ENCODE results near the gene ADAMTS10.

ADAMTS10 gene

GRCh38 chr19:8655340-8655709, 44.8 kb upstream of the ADAMTS10 start:
- Histone ChIP-seq H3K4me3 (ENCODE audit: low read length) (peak overlapping the region; percentile 21; the same call in 1 of the 2 replicates), H3K79me2 (ENCODE audit: low read length) (no peaks in the 10 kb centered on the region), H3K9ac (ENCODE audit: low read length) (peak overlapping the region; percentile 20; the same call in 1 of the 2 replicates), H3K27ac (ENCODE audit: low read length) (no peak overlapping the region), H3K27me3 (replicated peaks; ENCODE audit: insufficient read depth, low read length) (peaks cover 72% of the 10 kb centered on the region), H3F3A (ENCODE audit: insufficient read depth, low read length) (no peaks in the 10 kb centered on the region), H3K36me3 (replicated peaks; ENCODE audit: insufficient read depth, low read length) (no peaks in the 10 kb centered on the region), H2AFZ (ENCODE audit: low read length) (peak overlapping the region; percentile 43; the same call in 1 of the 2 replicates), H3K4me2 (ENCODE audit: low read depth, low read length) (peak overlapping the region; percentile 53; the same call in 1 of the 2 replicates), H4K20me1 (ENCODE audit: insufficient read depth, low read length) (no peaks in the 10 kb centered on the region), H3K9me3 (replicated peaks; ENCODE audit: insufficient read depth, low read length) (no peaks in the 10 kb centered on the region), H3K9me2 (replicated peaks; ENCODE audit: insufficient read depth, low read length) (no peaks in the 10 kb centered on the region), H3K4me1 (ENCODE audit: low read length) (peaks cover 7% of the 10 kb centered on the region; the same call in 1 of the 2 replicates)
- DNase-seq = peak; percentile 80
- no peak for TF ChIP-seq CTCF (IDR thresholded peaks at IDR 0.05; ENCODE audit: low read length)
- TF ChIP-seq EZH2 (optimal IDR thresholded peaks at IDR 0.05; ENCODE audit: low read depth, low read length) = no peak
- no peak for TF ChIP-seq EZH2phosphoT487 (IDR thresholded peaks at IDR 0.05; ENCODE audit: low read length)

- Histone ChIP-seq H3K9ac (ENCODE audit: low read length) (no peak overlapping the region), H3K27ac (ENCODE audit: low read length) (no peak overlapping the region)
These were observed 44.2 kb upstream of the ADAMTS10 start for GRCh38 chr19:8654591-8655339.

GRCh38 chr19:8648240-8648639, 37.7 kb upstream of the ADAMTS10 start:
- Histone ChIP-seq H3K27ac (ENCODE audit: low read length) (no peak overlapping the region), H2AFZ (ENCODE audit: low read length) (no peak overlapping the region)
- no peak for DNase-seq

More at GRCh38 chr19:8654591-8655339, 44.2 kb upstream of the ADAMTS10 start:
- Histone ChIP-seq H4K20me1 (ENCODE audit: insufficient read depth, low read length) (no peaks in the 10 kb centered on the region), H3K36me3 (replicated peaks; ENCODE audit: insufficient read depth, low read length) (no peaks in the 10 kb centered on the region), H3K4me2 (ENCODE audit: low read depth, low read length) (peak overlapping the region; percentile 53; the same call in 1 of the 2 replicates), H3K4me1 (ENCODE audit: low read length) (peaks cover 7% of the 10 kb centered on the region; the same call in 1 of the 2 replicates), H3K9me2 (replicated peaks; ENCODE audit: insufficient read depth, low read length) (no peaks in the 10 kb centered on the region), H3K79me2 (ENCODE audit: low read length) (no peaks in the 10 kb centered on the region), H2AFZ (ENCODE audit: low read length) (peak overlapping the region; percentile 60), H3K4me3 (ENCODE audit: low read length) (peak overlapping the region; percentile 46; the same call in 1 of the 2 replicates), H3K27me3 (replicated peaks; ENCODE audit: insufficient read depth, low read length) (peaks cover 72% of the 10 kb centered on the region), H3F3A (ENCODE audit: insufficient read depth, low read length) (no peaks in the 10 kb centered on the region), H3K9me3 (replicated peaks; ENCODE audit: insufficient read depth, low read length) (no peaks in the 10 kb centered on the region)
- peak; percentile 87 for TF ChIP-seq CTCF (IDR thresholded peaks at IDR 0.05; ENCODE audit: low read length)
- TF ChIP-seq EZH2 (optimal IDR thresholded peaks at IDR 0.05; ENCODE audit: low read depth, low read length) = no peak
- DNase-seq = peak; percentile 59

More at GRCh38 chr19:8648240-8648639, 37.7 kb upstream of the ADAMTS10 start:
- Histone ChIP-seq H3K27me3 (replicated peaks; ENCODE audit: insufficient read depth, low read length) (peaks cover 69% of the 10 kb centered on the region), H4K20me1 (ENCODE audit: insufficient read depth, low read length) (no peaks in the 10 kb centered on the region), H3K79me2 (ENCODE audit: low read length) (no peaks in the 10 kb centered on the region), H3K9me2 (replicated peaks; ENCODE audit: insufficient read depth, low read length) (no peaks in the 10 kb centered on the region), H3K4me1 (ENCODE audit: low read length) (no peaks in the 10 kb centered on the region), H3K4me3 (ENCODE audit: low read length) (no peak overlapping the region), H3F3A (ENCODE audit: insufficient read depth, low read length) (no peaks in the 10 kb centered on the region), H3K9ac (ENCODE audit: low read length) (no peak overlapping the region), H3K36me3 (replicated peaks; ENCODE audit: insufficient read depth, low read length) (no peaks in the 10 kb centered on the region), H3K4me2 (ENCODE audit: low read depth, low read length) (no peak overlapping the region), H3K9me3 (replicated peaks; ENCODE audit: insufficient read depth, low read length) (no peaks in the 10 kb centered on the region)
- TF ChIP-seq EZH2phosphoT487 (IDR thresholded peaks at IDR 0.05; ENCODE audit: low read length) (no peak), CTCF (IDR thresholded peaks at IDR 0.05; ENCODE audit: low read length) (no peak), EZH2 (optimal IDR thresholded peaks at IDR 0.05; ENCODE audit: low read depth, low read length) (no peak)
